NCI-H2227 (cell line): ENCODE measurements around the gene PEG3.
"Not testable (repeated sequence)": the region's sequence is repeated elsewhere in the genome, so short reads cannot be mapped to it uniquely, and the experiment has no call there.

Experiments
- DNase-seq: peaks from one replicate; lab custom pipeline; 2025; ENCODE audit not compliant: unreplicated experiment; lab: John Stamatoyannopoulos, UW

PEG3 gene

GRCh38 chr19:56840451-56841192 is at the start of gene PEG3, which contains the start of gene ZIM2:
PEG3 (minus strand) TSS chr19:56840726; CDS start chr19:56824655, 16,071 bp downstream.
ZIM2 (minus strand) TSS chr19:56840726; CDS start chr19:56824277, 16,449 bp downstream.
- DNase-seq, result peak; percentile 99

- no peak for DNase-seq
Measured at GRCh38 chr19:56885173-56885985, 44.9 kb upstream of the PEG3 start.

GRCh38 chr19:56884441-56884840 is 43.9 kb upstream of the PEG3 start:
- DNase-seq, result no peak

- no peak for DNase-seq
Measured at GRCh38 chr19:56880592-56881190, 40.2 kb upstream of the PEG3 start.

- no peak for DNase-seq
Measured at GRCh38 chr19:56877069-56877715, 36.7 kb upstream of the PEG3 start.

GRCh38 chr19:56875717-56876116 is 35.2 kb upstream of the PEG3 start:
- no peak for DNase-seq

- no peak for DNase-seq
Measured at GRCh38 chr19:56874530-56874929, 34.0 kb upstream of the PEG3 start.

- no peak for DNase-seq
Measured at GRCh38 chr19:56873493-56873892, 33.0 kb upstream of the PEG3 start.

GRCh38 chr19:56869886-56870285 is 29.4 kb upstream of the PEG3 start:
- DNase-seq, result no peak

GRCh38 chr19:56868446-56868845 is 27.9 kb upstream of the PEG3 start:
- no peak for DNase-seq

GRCh38 chr19:56866538-56866937 is 26.0 kb upstream of the PEG3 start:
- DNase-seq, result peak; percentile 97

GRCh38 chr19:56864443-56865125 is 24.1 kb upstream of the PEG3 start:
- DNase-seq, result no peak

- no peak for DNase-seq
Measured at GRCh38 chr19:56862741-56863140, 22.2 kb upstream of the PEG3 start.

- DNase-seq, result not testable (repeated sequence)
Measured at GRCh38 chr19:56860409-56860808, 19.9 kb upstream of the PEG3 start.

GRCh38 chr19:56858026-56858425 is 17.5 kb upstream of the PEG3 start:
- DNase-seq, result no peak

GRCh38 chr19:56856822-56857221 is 16.3 kb upstream of the PEG3 start:
- no peak for DNase-seq

GRCh38 chr19:56852361-56852760 is 11.8 kb upstream of the PEG3 start:
- DNase-seq, result not testable (repeated sequence)

GRCh38 chr19:56848166-56848565 is 7.6 kb upstream of the PEG3 start:
- DNase-seq, result no peak

- peak; percentile 64 for DNase-seq
Measured at GRCh38 chr19:56842412-56842811, 1.9 kb upstream of the PEG3 start.

GRCh38 chr19:56841193-56841543 is 642 bp upstream of the PEG3 start:
- DNase-seq, result peak; percentile 82
